ENCODE data around the gene FYTTD1. TPM values are rescaled to one million over a fixed set of nuclear protein-coding genes. Genes with fewer than 3 reads are reported as not detected.
A peak's percentile ranks its signal among the peaks of the same experiment; 100 is the strongest.

FYTTD1 gene
- total and polyA plus RNA-seq, 4 experiments from 2014 or later = 60.0 to 120 (median 79.4) TPM

DNA sequence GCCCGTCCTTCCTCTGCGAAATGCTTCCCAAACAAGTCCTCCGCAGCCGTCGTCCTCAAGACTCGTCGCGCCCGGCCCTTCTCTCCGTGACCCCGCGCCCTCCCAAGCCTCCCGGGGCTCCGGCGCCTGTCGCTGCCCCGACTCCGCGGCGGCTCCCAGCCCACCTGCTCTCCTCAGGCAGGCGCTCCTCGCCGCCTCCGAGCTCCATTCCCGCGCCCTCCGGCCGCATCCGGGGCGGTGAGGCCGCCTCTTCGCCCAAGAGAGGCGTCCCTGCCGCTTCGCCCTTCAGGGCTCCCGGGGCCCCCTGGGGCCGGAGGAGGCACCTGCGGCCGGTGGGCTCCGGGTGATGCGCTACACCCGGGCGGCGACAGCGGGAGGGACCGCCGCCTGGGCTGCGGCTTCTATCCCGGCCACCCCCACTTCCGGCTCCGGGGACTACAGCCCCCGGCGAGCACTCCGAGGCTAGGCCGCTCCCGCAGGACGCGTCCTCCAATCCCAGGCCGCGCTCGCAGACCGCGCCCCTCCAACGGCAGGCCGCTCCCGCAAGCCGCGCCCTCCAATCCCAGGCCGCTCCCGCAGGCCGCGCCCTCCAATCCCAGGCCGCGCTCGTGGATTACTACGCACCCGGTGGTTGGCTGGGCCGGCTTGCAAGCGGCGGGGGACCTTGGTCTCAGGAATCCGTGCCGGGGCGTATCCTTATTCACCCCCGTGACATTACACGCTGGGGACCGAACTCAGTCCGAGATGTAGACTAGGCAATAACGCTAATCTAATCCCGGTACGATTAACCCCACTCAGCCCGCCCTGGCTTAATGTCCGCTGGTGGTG lies 13.0 kb upstream of the FYTTD1 start, which contains the start of gene RUBCN:
Gene RUBCN, minus strand, starts transcription at position 414 of the 828 bp plus-strand sequence. Its CDS starts 185 bp downstream, at position 229.
- Histone ChIP-seq H3K27ac (ENCODE audit: low read depth, low read length) (peak within 1 kb of the TSS; percentile 80), H3K36me3 (ENCODE audit: insufficient read depth, low read length) (no peaks in the 10 kb centered on the region), H3K4me1 (ENCODE audit: insufficient read depth, low read length) (peaks cover 33% of the 10 kb centered on the region), H3K27me3 (ENCODE audit: insufficient read depth, low read length) (no peaks in the 10 kb centered on the region), H3K9me3 (ENCODE audit: control insufficient read depth in 1 of 2, low read length in 2 of 2) (no peaks in the 10 kb centered on the region), H3K4me3 (ENCODE audit: low read length in 2 of 2) (peak within 1 kb of the TSS; percentile 62 to 87)
- H3K27ac Mint-ChIP-seq = peak within 1 kb of the TSS; percentile 89 to 99 (median 98)
- no peaks in the 10 kb centered on the region for H3K9me3 Mint-ChIP-seq
- POLR2A ChIA-PET (ENCODE audit: partially characterized antibody) = interaction anchor here (0.6 to 4.4 kb wide), 8 partner anchors 10 to 137 kb away, joined by 3 to 78 read pairs (median 4); partner anchors contain the start of genes FYTTD1 and LRCH3
- intact Hi-C loops (cut with micrococcal nuclease) = loop anchor here (1.0 to 2.0 kb wide), 3 partner anchors 13 to 182 kb away; partner anchors contain the start of genes BDH1 and FYTTD1
- CTCF ChIA-PET (ENCODE audit: partially characterized antibody) = interaction anchor here (1.3 kb wide), 1 partner anchor 24 kb away, joined by 5 read pairs; no protein-coding TSS in a partner anchor
- H3K27me3 Mint-ChIP-seq = no peaks in the 10 kb centered on the region
- peaks cover 3 to 14% of the 10 kb centered on the region in 2 donors for H3K36me3 Mint-ChIP-seq
- H3K4me1 Mint-ChIP-seq = peaks cover 24 to 47% (median 32%) of the 10 kb centered on the region in 4 donors
- peak within 1 kb of the TSS; percentile 95 to 99 (median 98) for H3K4me3 Mint-ChIP-seq
- peak; percentile 93 to 94 (median 94) for DNase-seq

DNA sequence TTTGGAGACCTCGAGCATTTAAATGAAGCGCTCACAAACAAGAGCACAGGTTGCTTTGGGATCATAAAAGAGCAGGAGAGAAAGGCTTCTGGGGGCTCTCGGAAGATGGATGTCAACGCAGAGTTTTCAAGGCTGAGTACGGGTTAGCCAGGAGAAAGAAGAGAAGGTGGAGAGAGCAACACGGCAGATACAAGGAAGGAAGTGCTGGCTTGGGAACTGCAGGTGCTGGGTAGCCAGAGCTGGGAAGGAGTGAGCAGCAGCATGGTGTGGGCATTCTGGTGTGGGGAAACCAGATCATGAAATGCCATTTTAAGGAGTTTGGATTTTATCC lies 12.4 kb upstream of the FYTTD1 start:
- Histone ChIP-seq H3K4me1 (ENCODE audit: insufficient read depth, low read length) (peaks cover 33% of the 10 kb centered on the region), H3K36me3 (ENCODE audit: insufficient read depth, low read length) (no peaks in the 10 kb centered on the region), H3K9me3 (ENCODE audit: control insufficient read depth in 1 of 2, low read length in 2 of 2) (no peaks in the 10 kb centered on the region), H3K4me3 (ENCODE audit: low read length in 2 of 2) (peak overlapping the region; percentile 62 to 87), H3K27ac (ENCODE audit: low read depth, low read length) (peak overlapping the region; percentile 75), H3K27me3 (ENCODE audit: insufficient read depth, low read length) (no peaks in the 10 kb centered on the region)
- peak overlapping the region; percentile 84 to 99 (median 95) for H3K4me3 Mint-ChIP-seq
- DNase-seq = peak in 1 of 5 donors; percentile 15
- peak overlapping the region; percentile 86 to 98 (median 92) for H3K27ac Mint-ChIP-seq
- ChIA-PET CTCF (ENCODE audit: partially characterized antibody) (no interaction called here), POLR2A (ENCODE audit: partially characterized antibody) (interaction anchor here (4.0 to 4.4 kb wide), 2 partner anchors 12 to 24 kb away, joined by 33 to 78 read pairs; partner anchors contain the start of gene FYTTD1)
- peaks cover 0 to 11% of the 10 kb centered on the region in 2 donors for H3K36me3 Mint-ChIP-seq
- H3K27me3 Mint-ChIP-seq = no peaks in the 10 kb centered on the region
- intact Hi-C loops (cut with micrococcal nuclease) = loop anchor here (2.0 kb wide), 1 partner anchor 182 kb away; the partner anchor contains the start of gene BDH1
- H3K9me3 Mint-ChIP-seq = no peaks in the 10 kb centered on the region
- peaks cover 21 to 47% (median 28%) of the 10 kb centered on the region in 4 donors for H3K4me1 Mint-ChIP-seq

DNA sequence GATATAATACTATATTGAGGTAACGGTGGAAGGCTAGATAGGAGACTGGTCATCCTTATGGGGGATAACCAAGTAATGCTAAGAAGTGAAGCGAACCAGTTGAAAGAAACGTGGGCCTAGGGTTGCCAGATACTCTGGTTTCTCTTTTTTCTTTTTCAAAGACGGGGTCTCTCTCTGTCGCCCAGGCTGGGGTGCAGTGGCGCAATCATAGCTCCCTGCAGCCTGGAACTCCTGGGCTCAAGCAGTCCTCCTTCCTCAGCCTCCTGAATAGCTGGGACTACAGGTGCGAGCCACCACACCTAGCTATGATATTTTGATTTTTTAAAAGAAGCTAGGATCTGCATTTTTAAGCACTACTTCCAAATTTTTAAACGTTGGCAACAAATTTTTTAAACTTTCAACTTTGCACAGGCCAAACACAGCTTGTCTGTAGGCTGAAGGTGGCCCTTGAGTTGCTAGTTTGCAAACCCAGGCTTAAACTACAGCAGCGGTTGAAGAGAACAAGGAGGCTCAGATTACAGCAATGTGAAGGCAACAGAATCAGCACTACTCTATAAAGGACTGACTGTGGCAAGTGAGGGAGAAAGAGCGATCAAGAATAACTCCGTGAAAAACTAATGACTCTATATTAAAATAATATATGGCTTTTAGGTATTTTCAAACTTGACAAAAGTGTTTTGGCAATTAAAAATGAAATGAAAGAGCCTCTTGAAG lies 11.8 kb upstream of the FYTTD1 start:
- intact Hi-C loops (cut with micrococcal nuclease) = loop anchor here (2.0 kb wide), 1 partner anchor 183 kb away; the partner anchor contains the start of gene BDH1
- Histone ChIP-seq H3K4me1 (ENCODE audit: insufficient read depth, low read length) (peaks cover 33% of the 10 kb centered on the region), H3K36me3 (ENCODE audit: insufficient read depth, low read length) (no peaks in the 10 kb centered on the region), H3K27ac (ENCODE audit: low read depth, low read length) (peak overlapping the region; percentile 75), H3K9me3 (ENCODE audit: control insufficient read depth in 1 of 2, low read length in 2 of 2) (no peaks in the 10 kb centered on the region), H3K27me3 (ENCODE audit: insufficient read depth, low read length) (no peaks in the 10 kb centered on the region), H3K4me3 (ENCODE audit: low read length in 2 of 2) (peak overlapping the region; percentile 62 to 87)
- CTCF ChIA-PET (ENCODE audit: partially characterized antibody) = no interaction called here
- Mint-ChIP-seq H3K27ac (peak overlapping the region; percentile 86 to 98 (median 92)), H3K4me1 (peaks cover 19 to 42% (median 28%) of the 10 kb centered on the region in 4 donors), H3K27me3 (no peaks in the 10 kb centered on the region), H3K4me3 (peak overlapping the region; percentile 84 to 99 (median 95)), H3K36me3 (peaks cover 0 to 11% of the 10 kb centered on the region in 2 donors), H3K9me3 (no peaks in the 10 kb centered on the region)
- DNase-seq = no peak
- POLR2A ChIA-PET (ENCODE audit: partially characterized antibody) = interaction anchor here (4.0 to 4.4 kb wide), 2 partner anchors 12 to 24 kb away, joined by 33 to 78 read pairs; partner anchors contain the start of gene FYTTD1

DNA sequence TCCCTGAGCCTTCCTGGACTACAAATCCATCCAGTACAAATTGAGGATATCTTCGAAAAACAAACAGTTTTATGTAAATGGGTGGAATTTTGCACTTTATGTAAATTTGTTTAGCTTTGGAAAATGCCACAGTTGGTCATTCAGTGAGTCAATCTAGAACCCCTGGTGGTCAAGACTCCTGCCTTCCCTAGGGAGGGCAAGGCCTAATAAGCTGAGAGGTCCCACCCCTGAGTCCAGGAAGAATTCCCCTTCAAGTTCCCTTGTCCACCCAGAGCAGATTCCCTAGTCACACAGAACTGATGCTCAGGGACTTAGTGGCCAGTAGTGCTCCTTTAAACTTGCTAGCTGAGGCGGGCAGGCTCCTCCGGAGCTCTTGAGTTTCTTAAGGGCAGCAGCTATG lies 6.9 kb upstream of the FYTTD1 start:
- ChIA-PET CTCF (ENCODE audit: partially characterized antibody) (no interaction called here), POLR2A (ENCODE audit: partially characterized antibody) (interaction anchor here (0.6 kb wide), 1 partner anchor 52 kb away, joined by 3 read pairs; no protein-coding TSS in a partner anchor)
- Mint-ChIP-seq H3K36me3 (no peaks in the 10 kb centered on the region), H3K4me1 (peaks cover 0 to 6% (median 2%) of the 10 kb centered on the region in 4 donors), H3K27me3 (no peaks in the 10 kb centered on the region), H3K9me3 (no peaks in the 10 kb centered on the region), H3K27ac (no peak overlapping the region), H3K4me3 (no peak overlapping the region)
- Histone ChIP-seq H3K4me1 (ENCODE audit: insufficient read depth, low read length) (peaks cover 6% of the 10 kb centered on the region), H3K4me3 (ENCODE audit: low read length in 2 of 2) (no peak overlapping the region), H3K27ac (ENCODE audit: low read depth, low read length) (no peak overlapping the region), H3K9me3 (ENCODE audit: control insufficient read depth in 1 of 2, low read length in 2 of 2) (no peaks in the 10 kb centered on the region), H3K27me3 (ENCODE audit: insufficient read depth, low read length) (no peaks in the 10 kb centered on the region), H3K36me3 (ENCODE audit: insufficient read depth, low read length) (no peaks in the 10 kb centered on the region)
- intact Hi-C loops (cut with micrococcal nuclease) = no loop called here
- DNase-seq = no peak

DNA sequence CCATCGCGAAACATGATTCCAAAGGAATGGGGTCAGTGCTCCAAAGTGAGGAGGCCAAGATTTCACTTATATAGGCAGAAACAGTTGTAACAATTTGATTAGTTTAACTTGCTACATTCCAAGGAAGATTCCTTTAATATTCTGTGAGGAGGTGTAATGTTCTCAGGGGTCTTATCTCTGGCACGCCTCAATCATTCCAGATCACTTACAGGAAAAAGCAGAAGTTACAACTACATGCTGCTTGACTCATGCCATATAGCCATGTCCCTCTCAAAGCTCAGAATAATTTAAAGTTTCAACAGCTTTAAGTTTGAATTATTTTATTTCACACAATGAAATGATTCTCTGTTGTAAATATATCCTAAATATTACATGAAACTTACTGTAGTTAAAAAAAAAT lies 3.5 kb upstream of the FYTTD1 start:
- H3K4me3 Mint-ChIP-seq = no peak overlapping the region
- H3K27ac Mint-ChIP-seq = peak overlapping the region in 1 of 7 donors; percentile 54
- H3K9me3 Mint-ChIP-seq = no peaks in the 10 kb centered on the region
- Histone ChIP-seq H3K36me3 (ENCODE audit: insufficient read depth, low read length) (no peaks in the 10 kb centered on the region), H3K27me3 (ENCODE audit: insufficient read depth, low read length) (no peaks in the 10 kb centered on the region), H3K4me3 (ENCODE audit: low read length in 2 of 2) (no peak overlapping the region), H3K9me3 (ENCODE audit: control insufficient read depth in 1 of 2, low read length in 2 of 2) (no peaks in the 10 kb centered on the region), H3K4me1 (ENCODE audit: insufficient read depth, low read length) (peaks cover 17% of the 10 kb centered on the region), H3K27ac (ENCODE audit: low read depth, low read length) (no peak overlapping the region)
- intact Hi-C loops (cut with micrococcal nuclease) = no loop called here
- H3K27me3 Mint-ChIP-seq = peaks cover 0 to 2% of the 10 kb centered on the region in 2 donors
- ChIA-PET POLR2A (ENCODE audit: partially characterized antibody) (interaction anchor here (1.5 kb wide), 1 partner anchor 10 kb away, joined by 4 read pairs; no protein-coding TSS in a partner anchor), CTCF (ENCODE audit: partially characterized antibody) (no interaction called here)
- DNase-seq = no peak
- H3K36me3 Mint-ChIP-seq = peaks cover 0 to 13% of the 10 kb centered on the region in 2 donors
- peaks cover 9 to 22% (median 15%) of the 10 kb centered on the region in 4 donors for H3K4me1 Mint-ChIP-seq

DNA sequence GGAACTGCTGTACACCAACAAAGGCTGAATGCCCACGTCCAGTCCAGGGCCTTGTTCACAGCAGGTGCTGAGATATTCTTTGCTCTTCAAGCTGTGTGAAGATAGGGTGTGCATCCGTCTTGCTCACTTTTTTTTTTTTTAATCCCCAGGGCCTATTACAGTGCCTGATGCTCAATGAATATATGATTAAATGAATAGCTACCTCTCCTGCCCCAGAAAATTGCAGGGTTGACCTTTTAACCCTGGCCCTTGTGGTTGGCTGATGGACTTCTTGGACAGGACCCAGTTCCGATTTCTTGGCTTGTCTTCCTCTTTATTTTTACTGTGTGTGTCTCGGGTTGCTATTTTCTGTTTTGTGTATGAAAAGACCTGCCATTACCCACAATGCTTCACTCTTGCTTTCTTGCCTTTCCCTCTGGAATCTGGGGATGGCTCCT lies 2.9 kb upstream of the FYTTD1 start:
- peaks cover 11 to 29% (median 19%) of the 10 kb centered on the region in 4 donors for H3K4me1 Mint-ChIP-seq
- ChIA-PET POLR2A (ENCODE audit: partially characterized antibody) (interaction anchor here (1.5 kb wide), 1 partner anchor 11 kb away, joined by 4 read pairs; no protein-coding TSS in a partner anchor), CTCF (ENCODE audit: partially characterized antibody) (no interaction called here)
- Histone ChIP-seq H3K36me3 (ENCODE audit: insufficient read depth, low read length) (no peaks in the 10 kb centered on the region), H3K27ac (ENCODE audit: low read depth, low read length) (no peak overlapping the region), H3K4me3 (ENCODE audit: low read length in 2 of 2) (no peak overlapping the region), H3K4me1 (ENCODE audit: insufficient read depth, low read length) (peaks cover 23% of the 10 kb centered on the region), H3K27me3 (ENCODE audit: insufficient read depth, low read length) (no peaks in the 10 kb centered on the region), H3K9me3 (ENCODE audit: control insufficient read depth in 1 of 2, low read length in 2 of 2) (no peaks in the 10 kb centered on the region)
- intact Hi-C loops (cut with micrococcal nuclease) = no loop called here
- DNase-seq = no peak
- no peak overlapping the region for H3K4me3 Mint-ChIP-seq
- peak overlapping the region in 2 of 7 donors; percentile 13 to 52 for H3K27ac Mint-ChIP-seq
- peaks cover 0 to 2% of the 10 kb centered on the region in 2 donors for H3K27me3 Mint-ChIP-seq
- peaks cover 0 to 13% of the 10 kb centered on the region in 2 donors for H3K36me3 Mint-ChIP-seq
- no peaks in the 10 kb centered on the region for H3K9me3 Mint-ChIP-seq
